ENCODE results near the gene TNMD. TPM values are rescaled to one million over a fixed set of nuclear protein-coding genes. Genes with fewer than 3 reads are reported as not detected.

TNMD gene
- total RNA-seq, 4 donors from 2014 or later = 0.68 to 1.1 TPM; not detected in 2

DNA sequence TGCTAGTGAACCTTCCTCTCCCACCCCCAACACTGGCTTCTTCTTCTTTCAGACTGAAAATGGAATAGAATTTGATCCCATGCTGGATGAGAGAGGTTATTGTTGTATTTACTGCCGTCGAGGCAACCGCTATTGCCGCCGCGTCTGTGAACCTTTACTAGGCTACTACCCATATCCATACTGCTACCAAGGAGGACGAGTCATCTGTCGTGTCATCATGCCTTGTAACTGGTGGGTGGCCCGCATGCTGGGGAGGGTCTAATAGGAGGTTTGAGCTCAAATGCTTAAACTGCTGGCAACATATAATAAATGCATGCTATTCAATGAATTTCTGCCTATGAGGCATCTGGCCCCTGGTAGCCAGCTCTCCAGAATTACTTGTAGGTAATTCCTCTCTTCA lies 14.7 kb downstream of the TNMD start:
- Histone ChIP-seq H3K27ac (no peak overlapping the region), H3K36me3 (no peaks in the 10 kb centered on the region), H3K4me1 (peaks cover 0 to 8% (median 0%) of the 10 kb centered on the region in 4 donors), H3K4me3 (no peak overlapping the region), H3K27me3 (no peaks in the 10 kb centered on the region), H3K9me3 (no peaks in the 10 kb centered on the region)
- 82% methylated on average over 9 of the region's 9 CpGs; no CpG with 5 or more reads in 1 of the 2 donors for WGBS, 2 donors (ENCODE audit: low coverage in 1 of 2)
- DNase-seq = no peak
- in situ Hi-C loops (cut with MboI; ENCODE audit: low pct_ligation_motif_present in 1 of 4, low pct_unique_long_range_greater_than_20kb in 1 of 4, low sequenced_read_pairs in 3 of 4) = no loop called here
- intact Hi-C loops (cut with DNase I; ENCODE audit: low total_unique reads) = no loop called here
- TF ChIP-seq POLR2AphosphoS5 (IDR thresholded peaks at IDR 0.05) = no peak
- TF ChIP-seq POLR2A (IDR thresholded peaks at IDR 0.05) = no peak
- no peak for TF ChIP-seq EP300 (IDR thresholded peaks at IDR 0.05; ENCODE audit: low read depth)
- TF ChIP-seq, protein P1, sequence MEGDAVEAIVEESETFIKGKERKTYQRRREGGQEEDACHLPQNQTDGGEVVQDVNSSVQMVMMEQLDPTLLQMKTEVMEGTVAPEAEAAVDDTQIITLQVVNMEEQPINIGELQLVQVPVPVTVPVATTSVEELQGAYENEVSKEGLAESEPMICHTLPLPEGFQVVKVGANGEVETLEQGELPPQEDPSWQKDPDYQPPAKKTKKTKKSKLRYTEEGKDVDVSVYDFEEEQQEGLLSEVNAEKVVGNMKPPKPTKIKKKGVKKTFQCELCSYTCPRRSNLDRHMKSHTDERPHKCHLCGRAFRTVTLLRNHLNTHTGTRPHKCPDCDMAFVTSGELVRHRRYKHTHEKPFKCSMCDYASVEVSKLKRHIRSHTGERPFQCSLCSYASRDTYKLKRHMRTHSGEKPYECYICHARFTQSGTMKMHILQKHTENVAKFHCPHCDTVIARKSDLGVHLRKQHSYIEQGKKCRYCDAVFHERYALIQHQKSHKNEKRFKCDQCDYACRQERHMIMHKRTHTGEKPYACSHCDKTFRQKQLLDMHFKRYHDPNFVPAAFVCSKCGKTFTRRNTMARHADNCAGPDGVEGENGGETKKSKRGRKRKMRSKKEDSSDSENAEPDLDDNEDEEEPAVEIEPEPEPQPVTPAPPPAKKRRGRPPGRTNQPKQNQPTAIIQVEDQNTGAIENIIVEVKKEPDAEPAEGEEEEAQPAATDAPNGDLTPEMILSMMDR (IDR thresholded peaks at IDR 0.05) = no peak

- Histone ChIP-seq H3K27ac (no peak overlapping the region), H3K36me3 (no peaks in the 10 kb centered on the region), H3K27me3 (no peaks in the 10 kb centered on the region), H3K4me1 (peaks cover 0 to 8% (median 0%) of the 10 kb centered on the region in 4 donors), H3K4me3 (no peak overlapping the region), H3K9me3 (no peaks in the 10 kb centered on the region)
- DNase-seq = no peak
- in situ Hi-C loops (cut with MboI; ENCODE audit: low pct_ligation_motif_present in 1 of 4, low pct_unique_long_range_greater_than_20kb in 1 of 4, low sequenced_read_pairs in 3 of 4) (loop anchor here in 2 of 4 donors (25.0 kb wide), 1 partner anchor 88 kb away; no protein-coding TSS in a partner anchor), intact Hi-C loops (cut with DNase I; ENCODE audit: low total_unique reads) (no loop called here)
- TF ChIP-seq EP300 (IDR thresholded peaks at IDR 0.05; ENCODE audit: low read depth) (no peak), POLR2AphosphoS5 (IDR thresholded peaks at IDR 0.05) (no peak), POLR2A (IDR thresholded peaks at IDR 0.05) (no peak)
- TF ChIP-seq, protein P1 (IDR thresholded peaks at IDR 0.05) = no peak
Measured at GRCh38 chrX:100600340-100600739, 15.6 kb downstream of the TNMD start.

GRCh38 chrX:100600758-100601157 lies 16.0 kb downstream of the TNMD start:
- intact Hi-C loops (cut with DNase I; ENCODE audit: low total_unique reads) (no loop called here), in situ Hi-C loops (cut with MboI; ENCODE audit: low pct_ligation_motif_present in 1 of 4, low pct_unique_long_range_greater_than_20kb in 1 of 4, low sequenced_read_pairs in 3 of 4) (loop anchor here in 2 of 4 donors (25.0 kb wide), 1 partner anchor 88 kb away; no protein-coding TSS in a partner anchor)
- Histone ChIP-seq H3K27me3 (no peaks in the 10 kb centered on the region), H3K9me3 (no peaks in the 10 kb centered on the region), H3K36me3 (no peaks in the 10 kb centered on the region), H3K27ac (no peak overlapping the region), H3K4me3 (no peak overlapping the region), H3K4me1 (peaks cover 0 to 8% (median 0%) of the 10 kb centered on the region in 4 donors)
- TF ChIP-seq POLR2A (IDR thresholded peaks at IDR 0.05) = no peak
- TF ChIP-seq EP300 (IDR thresholded peaks at IDR 0.05; ENCODE audit: low read depth) = no peak
- TF ChIP-seq, protein P1 (IDR thresholded peaks at IDR 0.05) = no peak
- no peak for TF ChIP-seq POLR2AphosphoS5 (IDR thresholded peaks at IDR 0.05)
- 0 to 29% methylated on average over 1 of the region's 1 CpG for WGBS, 2 donors (ENCODE audit: low coverage in 1 of 2)
- no peak for DNase-seq

DNA sequence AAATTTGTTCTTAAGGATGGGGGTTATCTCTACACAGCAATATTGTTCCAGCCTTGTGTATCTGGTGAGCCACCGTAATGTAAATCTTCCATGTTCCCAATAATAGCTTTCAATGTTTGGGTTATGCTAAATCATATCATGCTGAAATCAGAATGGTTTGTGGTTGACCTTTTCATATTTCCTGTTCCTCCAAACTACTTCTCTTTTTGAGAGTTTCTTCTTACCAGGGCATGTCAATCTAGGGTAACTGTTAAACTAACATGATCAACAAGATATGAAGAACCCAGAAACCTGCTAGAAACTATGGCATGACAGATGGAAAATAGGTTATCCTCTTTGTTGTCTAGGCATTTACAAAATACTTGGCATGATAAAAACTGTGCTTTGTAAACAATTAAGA lies 22.0 kb downstream of the TNMD start:
- H3K36me3 ChIP-seq = no peaks in the 10 kb centered on the region
- 50 to 56% methylated on average over 1 of the region's 1 CpG for WGBS, 2 donors (ENCODE audit: low coverage in 1 of 2)

More for the DNA sequence above, 22.0 kb downstream of the TNMD start:
- no peaks in the 10 kb centered on the region for H3K4me1 ChIP-seq
- DNase-seq = no peak
- no peak overlapping the region for H3K4me3 ChIP-seq
- H3K27ac ChIP-seq = no peak overlapping the region
- TF ChIP-seq, protein P1 (IDR thresholded peaks at IDR 0.05) = no peak
- no peak for TF ChIP-seq EP300 (IDR thresholded peaks at IDR 0.05; ENCODE audit: low read depth)
- no peak for TF ChIP-seq POLR2AphosphoS5 (IDR thresholded peaks at IDR 0.05)
- no peak for TF ChIP-seq POLR2A (IDR thresholded peaks at IDR 0.05)
- H3K27me3 ChIP-seq = no peaks in the 10 kb centered on the region
- in situ Hi-C loops (cut with MboI; ENCODE audit: low pct_ligation_motif_present in 1 of 4, low pct_unique_long_range_greater_than_20kb in 1 of 4, low sequenced_read_pairs in 3 of 4) (loop anchor here in 2 of 4 donors (25.0 kb wide), 1 partner anchor 94 kb away; no protein-coding TSS in a partner anchor), intact Hi-C loops (cut with DNase I; ENCODE audit: low total_unique reads) (no loop called here)
- no peaks in the 10 kb centered on the region for H3K9me3 ChIP-seq
